Measurements from ENCODE around the gene STARD5.

Gene STARD5

DNA sequence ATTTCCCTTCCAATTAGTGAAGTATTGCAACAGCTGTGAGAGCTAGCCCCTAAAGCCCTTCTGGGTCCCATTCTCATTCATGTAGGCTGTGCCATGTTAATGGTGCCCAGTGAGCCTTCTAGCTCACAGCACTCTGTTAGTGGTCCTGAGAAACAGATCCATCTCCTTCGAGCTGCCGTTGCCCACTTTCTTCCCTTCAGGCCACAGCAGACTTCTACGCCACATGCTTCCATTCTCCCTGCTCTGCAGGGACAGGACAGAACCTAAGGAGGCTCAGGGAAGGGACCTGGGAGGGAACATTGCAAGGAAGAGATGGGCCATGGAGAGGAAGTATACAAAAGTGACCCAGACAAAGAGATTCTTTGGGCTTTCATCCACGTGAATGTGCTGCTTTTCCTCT is 11.7 kb upstream of the STARD5 start:
- Histone ChIP-seq H3K4me3 (ENCODE audit: low read depth in 1 of 2, low read length in 2 of 2) (no peak overlapping the region), H3K4me1 (ENCODE audit: insufficient read depth, low read length) (no peaks in the 10 kb centered on the region), H3K4me2 (ENCODE audit: insufficient read depth, low read length) (no peak overlapping the region), H3K9ac (ENCODE audit: low read depth, low read length) (no peak overlapping the region), H4K20me1 (ENCODE audit: insufficient read depth, low read length) (no peaks in the 10 kb centered on the region), H3K79me2 (ENCODE audit: insufficient read depth, low read length) (no peaks in the 10 kb centered on the region), H3K9me3 (ENCODE audit: insufficient read depth, low read length, severe bottlenecking) (no peaks in the 10 kb centered on the region), H2AFZ (ENCODE audit: low read depth, low read length) (no peak overlapping the region), H3K36me3 (ENCODE audit: insufficient read depth, low read length) (no peaks in the 10 kb centered on the region), H3K27ac (ENCODE audit: low read length) (no peak overlapping the region), H3K27me3 (ENCODE audit: insufficient read depth, low read length, poor library complexity) (no peaks in the 10 kb centered on the region)
- no peak for ATAC-seq (ENCODE audit: insufficient read depth, low read depth)
- DNase-seq = no peak
- TF ChIP-seq EZH2 (IDR thresholded peaks at IDR 0.05; ENCODE audit: borderline replicate concordance, low read depth, low read length, severe bottlenecking) (no peak), CTCF (IDR thresholded peaks at IDR 0.05; ENCODE audit: borderline replicate concordance, extremely low read depth, low read length, poor library complexity, severe bottlenecking) (no peak)

DNA sequence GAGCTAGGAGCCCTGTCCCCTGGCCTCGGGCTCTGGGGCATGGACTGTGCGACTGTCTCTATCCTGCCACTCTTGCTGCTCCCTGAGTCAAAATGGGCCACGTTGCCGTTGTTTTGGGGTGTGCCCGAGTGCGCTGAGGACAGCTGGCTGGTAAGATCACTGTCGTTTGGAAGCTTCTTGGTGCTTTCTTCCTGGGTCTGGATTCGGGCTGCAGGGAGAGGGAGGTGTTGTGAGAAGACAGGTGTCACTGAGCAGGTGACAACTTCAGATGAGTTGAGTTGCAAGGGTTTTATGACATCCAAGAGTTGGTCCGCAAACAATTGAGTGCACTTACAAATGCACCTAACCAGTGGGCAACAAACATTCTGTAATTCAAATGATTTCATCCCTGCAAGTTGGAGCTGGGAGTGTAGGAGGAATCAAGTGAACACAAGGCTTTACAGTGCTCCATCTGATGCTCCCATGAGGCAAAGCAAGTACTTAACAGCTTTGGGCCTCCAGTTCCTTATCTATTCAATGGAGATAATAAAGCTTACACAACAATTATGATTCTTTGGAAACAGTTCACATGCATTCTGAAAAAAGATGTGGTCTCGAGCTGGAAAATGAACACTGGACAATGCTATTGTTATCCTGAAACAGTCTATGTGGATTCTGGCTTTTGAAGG is 11.0 kb upstream of the STARD5 start:
- no peak overlapping the region for H3K27ac ChIP-seq (ENCODE audit: low read length)
- no peak overlapping the region for H3K4me3 ChIP-seq (ENCODE audit: low read depth in 1 of 2, low read length in 2 of 2)
- no peak overlapping the region for H3K9ac ChIP-seq (ENCODE audit: low read depth, low read length)
- no peaks in the 10 kb centered on the region for H3K27me3 ChIP-seq (ENCODE audit: insufficient read depth, low read length, poor library complexity)
- H3K79me2 ChIP-seq (ENCODE audit: insufficient read depth, low read length) = no peaks in the 10 kb centered on the region
- H4K20me1 ChIP-seq (ENCODE audit: insufficient read depth, low read length) = no peaks in the 10 kb centered on the region
- H3K36me3 ChIP-seq (ENCODE audit: insufficient read depth, low read length) = no peaks in the 10 kb centered on the region
- DNase-seq (no peak), ATAC-seq (ENCODE audit: insufficient read depth, low read depth) (no peak)
- H3K4me1 ChIP-seq (ENCODE audit: insufficient read depth, low read length) = no peaks in the 10 kb centered on the region
- TF ChIP-seq EZH2 (IDR thresholded peaks at IDR 0.05; ENCODE audit: borderline replicate concordance, low read depth, low read length, severe bottlenecking) = no peak
- TF ChIP-seq CTCF (IDR thresholded peaks at IDR 0.05; ENCODE audit: borderline replicate concordance, extremely low read depth, low read length, poor library complexity, severe bottlenecking) = no peak
- H3K4me2 ChIP-seq (ENCODE audit: insufficient read depth, low read length) = no peak overlapping the region
- no peak overlapping the region for H2AFZ ChIP-seq (ENCODE audit: low read depth, low read length)
- H3K9me3 ChIP-seq (ENCODE audit: insufficient read depth, low read length, severe bottlenecking) = no peaks in the 10 kb centered on the region

- no peak overlapping the region for H3K4me3 ChIP-seq (ENCODE audit: low read depth in 1 of 2, low read length in 2 of 2)
- H3K9me3 ChIP-seq (ENCODE audit: insufficient read depth, low read length, severe bottlenecking) = no peaks in the 10 kb centered on the region
- no peaks in the 10 kb centered on the region for H4K20me1 ChIP-seq (ENCODE audit: insufficient read depth, low read length)
- TF ChIP-seq EZH2 (IDR thresholded peaks at IDR 0.05; ENCODE audit: borderline replicate concordance, low read depth, low read length, severe bottlenecking) (no peak), CTCF (IDR thresholded peaks at IDR 0.05; ENCODE audit: borderline replicate concordance, extremely low read depth, low read length, poor library complexity, severe bottlenecking) (no peak)
- no peak for ATAC-seq (ENCODE audit: insufficient read depth, low read depth)
- H3K27me3 ChIP-seq (ENCODE audit: insufficient read depth, low read length, poor library complexity) = no peaks in the 10 kb centered on the region
- DNase-seq = no peak
- no peaks in the 10 kb centered on the region for H3K79me2 ChIP-seq (ENCODE audit: insufficient read depth, low read length)
- no peak overlapping the region for H2AFZ ChIP-seq (ENCODE audit: low read depth, low read length)
- H3K27ac ChIP-seq (ENCODE audit: low read length) = no peak overlapping the region
- no peak overlapping the region for H3K4me2 ChIP-seq (ENCODE audit: insufficient read depth, low read length)
- H3K36me3 ChIP-seq (ENCODE audit: insufficient read depth, low read length) = no peaks in the 10 kb centered on the region
- H3K9ac ChIP-seq (ENCODE audit: low read depth, low read length) = no peak overlapping the region
- no peaks in the 10 kb centered on the region for H3K4me1 ChIP-seq (ENCODE audit: insufficient read depth, low read length)
These were observed 9.4 kb upstream of the STARD5 start for GRCh38 chr15:81333363-81333762.

All from DND-41 (cell line).